ENCODE results near the gene MUC6.

MUC6 gene

GRCh38 chr11:968822-969221 is 67.7 kb downstream of the MUC6 start:
- no peak for TF ChIP-seq CTCF (IDR thresholded peaks at IDR 0.05; ENCODE audit: insufficient read depth, low read length, missing control alignments)
- ChIA-PET POLR2A (no interaction called here), CTCF (no interaction called here)
- no peak for DNase-seq (ENCODE audit: low read depth, low spot score)
- H3K4me3 ChIP-seq (ENCODE audit: low read depth, low read length): no peak overlapping the region

GRCh38 chr11:967995-968751 is 68.3 kb downstream of the MUC6 start:
- H3K4me3 ChIP-seq (ENCODE audit: low read depth, low read length): no peak overlapping the region
- ChIA-PET CTCF (interaction anchor here (1.0 to 1.1 kb wide), 3 partner anchors 9 to 43 kb away, joined by 3 to 7 read pairs (median 4); no protein-coding TSS in a partner anchor), POLR2A (no interaction called here)
- no peak for DNase-seq (ENCODE audit: low read depth, low spot score)
- no peak for TF ChIP-seq CTCF (IDR thresholded peaks at IDR 0.05; ENCODE audit: insufficient read depth, low read length, missing control alignments)

DNA sequence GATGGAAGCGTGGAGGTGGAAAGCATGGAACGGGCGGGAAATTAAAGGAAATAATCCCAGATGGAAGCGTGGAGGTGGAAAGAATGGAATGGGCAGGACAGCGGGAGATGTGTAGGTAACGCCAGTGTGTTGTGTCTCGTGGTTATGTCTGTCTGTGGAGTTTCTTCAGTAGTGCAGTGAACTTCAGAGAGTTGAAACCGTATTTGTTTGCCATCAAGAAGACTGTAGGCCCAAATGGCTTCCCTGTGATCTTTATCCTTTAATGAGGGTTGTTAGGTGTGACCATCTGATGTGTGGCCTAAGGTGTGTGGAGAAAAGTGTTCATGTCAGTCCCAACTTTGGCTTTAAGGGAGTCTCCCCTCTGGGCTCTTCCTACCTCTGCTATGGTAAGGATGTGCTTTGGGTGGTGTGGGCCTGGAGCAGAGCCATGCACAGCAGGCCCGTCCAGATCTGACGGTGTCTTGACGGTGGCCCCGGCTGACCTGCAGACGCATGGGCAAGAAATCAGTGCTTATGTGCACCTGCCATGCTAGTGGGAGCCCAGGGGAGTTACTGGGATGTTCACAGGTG is 71.2 kb downstream of the MUC6 start:
- H3K4me3 ChIP-seq (ENCODE audit: low read depth, low read length): no peak overlapping the region
- POLR2A ChIA-PET: no interaction called here
- CTCF ChIA-PET: no interaction called here
- DNase-seq (ENCODE audit: low read depth, low spot score): no peak
- TF ChIP-seq CTCF (IDR thresholded peaks at IDR 0.05; ENCODE audit: insufficient read depth, low read length, missing control alignments): no peak

- POLR2A ChIA-PET: no interaction called here
- H3K4me3 ChIP-seq (ENCODE audit: low read depth, low read length): no peak overlapping the region
- no peak for TF ChIP-seq CTCF (IDR thresholded peaks at IDR 0.05; ENCODE audit: insufficient read depth, low read length, missing control alignments)
- CTCF ChIA-PET: interaction anchor here (1.7 kb wide), 1 partner anchor 12 kb away, joined by 3 read pairs; no protein-coding TSS in a partner anchor
- DNase-seq (ENCODE audit: low read depth, low spot score): no peak
These were observed 72.7 kb downstream of the MUC6 start for GRCh38 chr11:963852-964251.

All from AG04449 (cell line).